ENCODE results near the gene RPH3AL. TPM values are rescaled to one million over a fixed set of nuclear protein-coding genes. Genes with fewer than 3 reads are reported as not detected.
"Not testable (repeated sequence)": the region's sequence is repeated elsewhere in the genome, so short reads cannot be mapped to it uniquely, and the experiment has no call there.

Gene RPH3AL
- total RNA-seq, 2 donors from 2014 or later: 1.3 to 3.5 TPM

GRCh38 chr17:225551-225950 lies 127.1 kb downstream of the RPH3AL start:
- DNase-seq (no peak), ATAC-seq (no peak)
- no peaks in the 10 kb centered on the region for H3K9me3 ChIP-seq (ENCODE audit: control insufficient read depth, low read length, poor library complexity, severe bottlenecking)
- Mint-ChIP-seq H3K36me3 (ENCODE audit: low read depth) (no peaks in the 10 kb centered on the region), H3K27ac (no peak overlapping the region), H3K4me1 (no peaks in the 10 kb centered on the region), H3K27me3 (no peaks in the 10 kb centered on the region), H3K4me3 (no peak overlapping the region)

- H3K27ac Mint-ChIP-seq; H3K4me3 Mint-ChIP-seq; H3K36me3 Mint-ChIP-seq (ENCODE audit: low read depth); ATAC-seq; DNase-seq; H3K4me1 Mint-ChIP-seq; H3K27me3 Mint-ChIP-seq; H3K9me3 ChIP-seq (ENCODE audit: control insufficient read depth, low read length, poor library complexity, severe bottlenecking): not testable (repeated sequence)
These were observed 128.0 kb downstream of the RPH3AL start for GRCh38 chr17:224576-224975.

GRCh38 chr17:223723-224471 lies 128.7 kb downstream of the RPH3AL start:
- H3K27ac Mint-ChIP-seq: no peak overlapping the region

GRCh38 chr17:222172-222571 lies 130.4 kb downstream of the RPH3AL start:
- ATAC-seq: no peak
- no peak for DNase-seq
- H3K27me3 Mint-ChIP-seq: no peaks in the 10 kb centered on the region
- H3K36me3 Mint-ChIP-seq (ENCODE audit: low read depth): no peaks in the 10 kb centered on the region
- H3K4me1 Mint-ChIP-seq: no peaks in the 10 kb centered on the region
- H3K9me3 ChIP-seq (ENCODE audit: control insufficient read depth, low read length, poor library complexity, severe bottlenecking): no peaks in the 10 kb centered on the region
- H3K27ac Mint-ChIP-seq: no peak overlapping the region
- H3K4me3 Mint-ChIP-seq: no peak overlapping the region

More at GRCh38 chr17:223723-224471, 128.7 kb downstream of the RPH3AL start:
- no peaks in the 10 kb centered on the region for H3K4me1 Mint-ChIP-seq
- no peaks in the 10 kb centered on the region for H3K27me3 Mint-ChIP-seq
- no peaks in the 10 kb centered on the region for H3K36me3 Mint-ChIP-seq (ENCODE audit: low read depth)
- DNase-seq (no peak), ATAC-seq (no peak)
- H3K4me3 Mint-ChIP-seq: no peak overlapping the region
- no peaks in the 10 kb centered on the region for H3K9me3 ChIP-seq (ENCODE audit: control insufficient read depth, low read length, poor library complexity, severe bottlenecking)

GRCh38 chr17:219696-220095 lies 132.9 kb downstream of the RPH3AL start:
- no peak overlapping the region for H3K4me3 Mint-ChIP-seq
- no peaks in the 10 kb centered on the region for H3K9me3 ChIP-seq (ENCODE audit: control insufficient read depth, low read length, poor library complexity, severe bottlenecking)
- no peak for DNase-seq
- no peak overlapping the region for H3K27ac Mint-ChIP-seq
- H3K4me1 Mint-ChIP-seq: no peaks in the 10 kb centered on the region
- no peak for ATAC-seq
- H3K27me3 Mint-ChIP-seq: no peaks in the 10 kb centered on the region
- H3K36me3 Mint-ChIP-seq (ENCODE audit: low read depth): no peaks in the 10 kb centered on the region

- Mint-ChIP-seq H3K4me3 (no peak overlapping the region), H3K27ac (no peak overlapping the region), H3K27me3 (no peaks in the 10 kb centered on the region), H3K36me3 (ENCODE audit: low read depth) (no peaks in the 10 kb centered on the region), H3K4me1 (no peaks in the 10 kb centered on the region)
- no peaks in the 10 kb centered on the region for H3K9me3 ChIP-seq (ENCODE audit: control insufficient read depth, low read length, poor library complexity, severe bottlenecking)
- DNase-seq: no peak
- ATAC-seq: no peak
These were observed 134.0 kb downstream of the RPH3AL start for GRCh38 chr17:218432-219110.

GRCh38 chr17:216625-217024 lies 136.0 kb downstream of the RPH3AL start:
- Mint-ChIP-seq H3K4me1 (no peaks in the 10 kb centered on the region), H3K27me3 (no peaks in the 10 kb centered on the region), H3K27ac (no peak overlapping the region), H3K4me3 (no peak overlapping the region), H3K36me3 (ENCODE audit: low read depth) (no peaks in the 10 kb centered on the region)
- ATAC-seq (no peak), DNase-seq (no peak)
- no peaks in the 10 kb centered on the region for H3K9me3 ChIP-seq (ENCODE audit: control insufficient read depth, low read length, poor library complexity, severe bottlenecking)

- H3K27ac Mint-ChIP-seq; H3K9me3 ChIP-seq (ENCODE audit: control insufficient read depth, low read length, poor library complexity, severe bottlenecking); H3K27me3 Mint-ChIP-seq; DNase-seq; H3K36me3 Mint-ChIP-seq (ENCODE audit: low read depth); H3K4me1 Mint-ChIP-seq; H3K4me3 Mint-ChIP-seq; ATAC-seq: not testable (repeated sequence)
These were observed 136.8 kb downstream of the RPH3AL start for GRCh38 chr17:215563-216478.

- Mint-ChIP-seq H3K36me3 (ENCODE audit: low read depth) (no peaks in the 10 kb centered on the region), H3K4me1 (no peaks in the 10 kb centered on the region), H3K27me3 (peaks cover 7% of the 10 kb centered on the region), H3K4me3 (no peak overlapping the region), H3K27ac (no peak overlapping the region)
- DNase-seq: no peak
- ATAC-seq: no peak
- H3K9me3 ChIP-seq (ENCODE audit: control insufficient read depth, low read length, poor library complexity, severe bottlenecking): no peaks in the 10 kb centered on the region
These were observed 137.7 kb downstream of the RPH3AL start for GRCh38 chr17:214881-215331.

- no peaks in the 10 kb centered on the region for H3K36me3 Mint-ChIP-seq (ENCODE audit: low read depth)
- no peak overlapping the region for H3K27ac Mint-ChIP-seq
These were observed 139.1 kb downstream of the RPH3AL start for GRCh38 chr17:213286-214105.

GRCh38 chr17:210402-210801 lies 142.2 kb downstream of the RPH3AL start:
- H3K4me1 Mint-ChIP-seq: no peaks in the 10 kb centered on the region
- ATAC-seq (no peak), DNase-seq (no peak)
- H3K27me3 Mint-ChIP-seq: peaks cover 7% of the 10 kb centered on the region
- H3K27ac Mint-ChIP-seq: no peak overlapping the region
- H3K4me3 Mint-ChIP-seq: no peak overlapping the region
- no peaks in the 10 kb centered on the region for H3K36me3 Mint-ChIP-seq (ENCODE audit: low read depth)
- no peaks in the 10 kb centered on the region for H3K9me3 ChIP-seq (ENCODE audit: control insufficient read depth, low read length, poor library complexity, severe bottlenecking)

More at GRCh38 chr17:213286-214105, 139.1 kb downstream of the RPH3AL start:
- H3K27me3 Mint-ChIP-seq: peaks cover 7% of the 10 kb centered on the region
- DNase-seq: no peak
- no peak overlapping the region for H3K4me3 Mint-ChIP-seq
- ATAC-seq: no peak
- no peaks in the 10 kb centered on the region for H3K4me1 Mint-ChIP-seq
- no peaks in the 10 kb centered on the region for H3K9me3 ChIP-seq (ENCODE audit: control insufficient read depth, low read length, poor library complexity, severe bottlenecking)

- no peaks in the 10 kb centered on the region for H3K9me3 ChIP-seq (ENCODE audit: control insufficient read depth, low read length, poor library complexity, severe bottlenecking)
- Mint-ChIP-seq H3K27ac (no peak overlapping the region), H3K36me3 (ENCODE audit: low read depth) (no peaks in the 10 kb centered on the region), H3K4me1 (no peaks in the 10 kb centered on the region), H3K4me3 (no peak overlapping the region), H3K27me3 (peaks cover 10% of the 10 kb centered on the region)
- DNase-seq (no peak), ATAC-seq (no peak)
These were observed 144.2 kb downstream of the RPH3AL start for GRCh38 chr17:208429-208828.

Data from T-helper 17 cell (primary cell).